H1 (cell line): ENCODE results near the gene KRTAP17-1.

Experiments used
- ASH2L ChIP-seq: fragments of 200-600, 300-600 bp; sonication (generic); IDR thresholded peaks from one replicate; pipeline ENCODE4 v1.7.1; 2017; ENCODE audit warnings: low read length
- CTCF ChIP-seq, 3 experiments: IDR thresholded peaks; 1 replicate in 2 of 3; 2 replicates in 1 of 3; pipeline versions ENCODE4 v1.5.1 to v1.6.1; 2011; ENCODE audit warnings: low read length in 3 of 3, mild to moderate bottlenecking in 3 of 3, inconsistent platforms in 2 of 3, low read depth in 1 of 3, moderate library complexity in 1 of 3; ENCODE audit not compliant: insufficient read depth in 1 of 3; ENCODE audit errors: control extremely low read depth in 1 of 3
- EP300 ChIP-seq, 2 experiments: IDR thresholded peaks; 1 replicate in 1 of 2; 2 replicates in 1 of 2; pipeline ENCODE4 v1.6.1; 2011 to 2012; ENCODE audit warnings: low read depth in 2 of 2, low read length in 2 of 2, mild to moderate bottlenecking in 2 of 2, borderline replicate concordance in 1 of 2, inconsistent platforms in 1 of 2, moderate library complexity in 1 of 2
- HDAC6 ChIP-seq: IDR thresholded peaks from one replicate; pipeline ENCODE4 v1.7.1; 2012; ENCODE audit warnings: low read depth, mild to moderate bottlenecking, inconsistent platforms, low read length, moderate library complexity
- POLR2A ChIP-seq, 2 experiments: IDR thresholded peaks; 1 replicate in 1 of 2; 2 replicates in 1 of 2; pipeline ENCODE4 v1.6.1; 2011; ENCODE audit warnings: low read depth in 2 of 2, low read length in 2 of 2, mild to moderate bottlenecking in 2 of 2; ENCODE audit errors: control extremely low read depth in 1 of 2

- TF ChIP-seq POLR2A (IDR thresholded peaks at IDR 0.05; ENCODE audit: control extremely low read depth in 1 of 2, low read depth in 2 of 2, low read length in 2 of 2) (no peak), CTCF (IDR thresholded peaks at IDR 0.05; ENCODE audit: control extremely low read depth in 1 of 3, insufficient read depth in 1 of 3, low read depth in 1 of 3, low read length in 3 of 3) (no peak), EP300 (IDR thresholded peaks at IDR 0.05; ENCODE audit: borderline replicate concordance in 1 of 2, low read depth in 2 of 2, low read length in 2 of 2) (no peak), HDAC6 (no peak), ASH2L (no peak)
Measured at GRCh38 chr17:41335747-41336146, 20.2 kb upstream of the KRTAP17-1 start.
